Endothelial cell of umbilical vein (primary cell): ENCODE results near the gene UROC1. TPM values are rescaled to one million over a fixed set of nuclear protein-coding genes. Genes with fewer than 3 reads are reported as not detected.

Source experiments
- BruUV-seq: library from RNA; stranded (reverse); fragments of 400-500 nt; replicated peaks from 2 replicates; lab custom pipeline; 2021; lab: Mats Ljungman, UMichigan
- CTCF ChIA-PET: fragments of 300-600, 350-600 bp; sonication (Branson Sonifier 250); formaldehyde crosslinking; loops from one replicate; lab custom pipeline; 2021; ENCODE audit warnings: antibody characterized with exemption, inconsistent platforms; lab: Charles Lee
- POLR2A ChIA-PET: fragments of 300-600, 350-600 bp; sonication (Branson Sonifier 250); formaldehyde crosslinking; loops from one replicate; lab custom pipeline; 2021; ENCODE audit warnings: antibody characterized with exemption, inconsistent platforms; lab: Charles Lee
- DNase-seq: peaks from one replicate; pipeline ENCODE4 v3.0.0-alpha.2; 2011; ENCODE audit warnings: low read depth, low spot score
- FAIRE-seq: peaks from 2 replicates; lab custom pipeline; 2011; peaks lifted over from hg19 to GRCh38; lab: Jason Lieb, UNC
- H2AFZ ChIP-seq: 2 replicates; pipeline ENCODE4 v1.6.0; 2012; ENCODE audit warnings: low read depth, low read length, control low read depth, inconsistent platforms
- H3K27ac ChIP-seq: 2 replicates; pipeline ENCODE4 v1.5.1; 2011; ENCODE audit warnings: low read depth, mild to moderate bottlenecking, control low read depth, low read length, moderate library complexity; ENCODE audit not compliant: insufficient read depth
- H3K27me3 ChIP-seq, 2 experiments: 2 replicates each; pipeline versions ENCODE4 v1.6.0 to v1.6.1; 2011; ENCODE audit warnings: low read length in 2 of 2, mixed read lengths in 1 of 2; ENCODE audit not compliant: control insufficient read depth in 2 of 2, insufficient read depth in 2 of 2
- H3K36me3 ChIP-seq, 2 experiments: 2 replicates in 1 of 2; 3 replicates in 1 of 2; pipeline ENCODE4 v1.5.1; 2011; ENCODE audit warnings: low read length in 2 of 2, mild to moderate bottlenecking in 1 of 2, moderate library complexity in 1 of 2; ENCODE audit not compliant: control insufficient read depth in 2 of 2, insufficient read depth in 2 of 2; ENCODE audit errors: extremely low read depth in 1 of 2
- H3K4me1 ChIP-seq: 3 replicates; pipeline ENCODE4 v1.5.1; 2011; ENCODE audit warnings: mild to moderate bottlenecking, low read length; ENCODE audit not compliant: control insufficient read depth, insufficient read depth; ENCODE audit errors: extremely low read depth
- H3K4me2 ChIP-seq: 2 replicates; pipeline ENCODE4 v1.6.1; 2011; ENCODE audit warnings: low read length, control low read depth, mixed read lengths; ENCODE audit not compliant: insufficient read depth
- H3K4me3 ChIP-seq, 3 experiments: fragments of 200-600 bp in 1 of 3; sonication (generic), shearing (Covaris generic) in 1 of 3; replicated peaks in 1 of 3; 2 replicates each; pipeline ENCODE4 v1.5.1; 2011 to 2016; ENCODE audit warnings: control low read depth in 3 of 3, low read length in 3 of 3, mild to moderate bottlenecking in 2 of 3, inconsistent platforms in 1 of 3, low read depth in 1 of 3, moderate library complexity in 1 of 3; ENCODE audit not compliant: insufficient read depth in 1 of 3
- H3K79me2 ChIP-seq: 2 replicates; pipeline ENCODE4 v1.6.0; 2012; ENCODE audit warnings: low read length, inconsistent platforms; ENCODE audit not compliant: control insufficient read depth, insufficient read depth
- H3K9ac ChIP-seq: replicated peaks from 2 replicates; pipeline ENCODE3; 2011; ENCODE audit warnings: low read length, control low read depth; ENCODE audit not compliant: insufficient read depth; ENCODE audit errors: extremely low read depth
- H3K9me1 ChIP-seq: replicated peaks from 3 replicates; pipeline ENCODE4 v1.6.0; 2011; ENCODE audit warnings: mild to moderate bottlenecking, low read length; ENCODE audit not compliant: control insufficient read depth, insufficient read depth; ENCODE audit errors: extremely low read depth
- H3K9me3 ChIP-seq: replicated peaks from 2 replicates; pipeline ENCODE4 v1.5.1; 2012; ENCODE audit warnings: low read length, inconsistent platforms; ENCODE audit not compliant: control insufficient read depth, insufficient read depth
- H4K20me1 ChIP-seq: replicated peaks from 2 replicates; pipeline ENCODE3; 2011; ENCODE audit warnings: mild to moderate bottlenecking, low read length; ENCODE audit not compliant: control insufficient read depth, insufficient read depth; ENCODE audit errors: extremely low read depth
- CTCF ChIP-seq, 2 donors: IDR thresholded peaks; 1 replicate in 1 of 2; 2 replicates in 1 of 2; pipeline ENCODE4 v1.5.1; 2011; ENCODE audit warnings: low read length in 2 of 2, mild to moderate bottlenecking in 2 of 2, moderate library complexity in 2 of 2, control low read depth in 1 of 2, inconsistent platforms in 1 of 2, low read depth in 1 of 2; ENCODE audit not compliant: insufficient read depth in 1 of 2; ENCODE audit errors: extremely low read depth in 1 of 2
- FOS ChIP-seq: IDR thresholded peaks from 2 replicates; pipeline ENCODE4 v1.6.1; 2011; ENCODE audit warnings: mild to moderate bottlenecking, low read length, moderate library complexity, borderline replicate concordance; ENCODE audit not compliant: insufficient read depth
- JUN ChIP-seq: IDR thresholded peaks from 2 replicates; pipeline ENCODE4 v1.6.1; 2011; ENCODE audit warnings: borderline replicate concordance, low read depth; ENCODE audit not compliant: insufficient read length, insufficient read depth
- dilution Hi-C: fragments of 300-500 bp; cut with MboI; formaldehyde crosslinking; loops from one replicate; pipeline ENCODE4 v1.15.0; 2019; ENCODE audit warnings: low sequenced_read_pairs; ENCODE audit not compliant: extremely low pct_ligation_motif_present
- intact Hi-C: fragments of 100-400 bp; cut with micrococcal nuclease; formaldehyde crosslinking; loops from one replicate; pipeline ENCODE4 v1.10.0; 2022
- polyA plus RNA-seq, 4 experiments: library from polyadenylated mRNA; depleted of rRNA in 3 of 4; stranded (reverse) in 3 of 4; unstranded in 1 of 4; fragments of >200 nt; gene quantifications; 2 replicates each; pipeline versions ENCODE4 v1.2.1 to v1.2.3, GENCODE V29; 2011 to 2012; ENCODE audit warnings: missing spikeins in 1 of 4
- total RNA-seq: library from RNA; stranded (reverse); gene quantifications from 2 replicates; pipeline ENCODE4 v1.2.3, GENCODE V29; 2021

Gene UROC1
- total and polyA plus RNA-seq, 2 donors (not counting 3 experiments of a cell fraction or from before 2014, with no cell fraction given): not detected

- dilution Hi-C loops: no loop called here
- no peaks in the 10 kb centered on the region for H3K27me3 ChIP-seq
- no TSS peak for BruUV-seq
These were observed 21.4 kb upstream of the UROC1 start for GRCh38 chr3:126538966-126539365.

More at GRCh38 chr3:126538966-126539365, 21.4 kb upstream of the UROC1 start:
- FAIRE-seq (no peak), DNase-seq (no peak)
- Histone ChIP-seq H3K9me3 (no peaks in the 10 kb centered on the region), H3K9me1 (no peaks in the 10 kb centered on the region), H4K20me1 (no peaks in the 10 kb centered on the region), H3K4me2 (no peak overlapping the region), H3K4me1 (peaks cover 3% of the 10 kb centered on the region), H3K36me3 (no peaks in the 10 kb centered on the region), H3K79me2 (no peaks in the 10 kb centered on the region), H3K9ac (no peak overlapping the region), H3K27ac (no peak overlapping the region), H3K4me3 (no peak overlapping the region), H2AFZ (no peak overlapping the region)
- CTCF ChIA-PET: interaction anchor here (0.8 kb wide), 1 partner anchor 16 kb away, joined by 3 read pairs; no protein-coding TSS in a partner anchor
- intact Hi-C loops: no loop called here
- POLR2A ChIA-PET: no interaction called here
- TF ChIP-seq JUN (no peak), FOS (no peak), CTCF (IDR thresholded peaks at IDR 0.05; ENCODE audit: extremely low read depth in 1 of 2, insufficient read depth in 1 of 2, low read depth in 1 of 2, low read length in 2 of 2) (no peak)
